H9 (cell line): ENCODE measurements around the gene CHRNA4. TPM values are rescaled to one million over a fixed set of nuclear protein-coding genes. Genes with fewer than 3 reads are reported as not detected.

Experiments
- DNase-seq: peaks from one replicate; pipeline ENCODE4 v3.0.0-alpha.2; 2017
- H2AFZ ChIP-seq: one replicate; pipeline ENCODE4 v1.6.1; 2013; ENCODE audit warnings: mild to moderate bottlenecking, low read length, control low read depth, moderate library complexity
- H2AK5ac ChIP-seq: 2 replicates; pipeline ENCODE4 v1.6.1; 2013; ENCODE audit warnings: low read length, control low read depth, mixed read lengths; ENCODE audit not compliant: insufficient read length
- H2BK120ac ChIP-seq: one replicate; pipeline ENCODE4 v1.6.1; 2013; ENCODE audit warnings: low read depth, mild to moderate bottlenecking, low read length, control low read depth, inconsistent platforms; ENCODE audit not compliant: poor library complexity, severe bottlenecking
- H2BK12ac ChIP-seq: 2 replicates; pipeline ENCODE4 v1.6.1; 2013; ENCODE audit warnings: low read length, control low read depth, mixed read lengths, low read depth; ENCODE audit not compliant: insufficient read length
- H2BK15ac ChIP-seq: 2 replicates; pipeline ENCODE4 v1.6.1; 2013; ENCODE audit warnings: low read depth, low read length, control low read depth
- H2BK20ac ChIP-seq: one replicate; pipeline ENCODE4 v1.6.1; 2013; ENCODE audit warnings: low read depth, mild to moderate bottlenecking, low read length, control low read depth, inconsistent platforms; ENCODE audit not compliant: poor library complexity, severe bottlenecking
- H2BK5ac ChIP-seq: 2 replicates; pipeline ENCODE4 v1.6.1; 2013; ENCODE audit warnings: low read length, control low read depth, mixed read lengths; ENCODE audit not compliant: insufficient read length
- H3K14ac ChIP-seq: 2 replicates; pipeline ENCODE4 v1.6.1; 2013; ENCODE audit warnings: low read length, control low read depth; ENCODE audit not compliant: insufficient read depth
- H3K18ac ChIP-seq: 2 replicates; pipeline ENCODE4 v1.6.1; 2013; ENCODE audit warnings: low read depth, mild to moderate bottlenecking, mixed read lengths, low read length, control low read depth; ENCODE audit not compliant: insufficient read length
- H3K23ac ChIP-seq: 2 replicates; pipeline ENCODE4 v1.6.1; 2013; ENCODE audit warnings: low read length, control low read depth, mixed read lengths, low read depth; ENCODE audit not compliant: insufficient read length
- H3K23me2 ChIP-seq: 2 replicates; pipeline ENCODE4 v1.6.1; 2013; ENCODE audit warnings: low read depth, mild to moderate bottlenecking, mixed read lengths, low read length, control low read depth; ENCODE audit not compliant: insufficient read length, poor library complexity, severe bottlenecking
- H3K27ac ChIP-seq: 2 replicates; pipeline ENCODE4 v1.5.1; 2013; ENCODE audit warnings: low read length, control low read depth, mixed read lengths, low read depth; ENCODE audit not compliant: insufficient read length
- H3K27me3 ChIP-seq: 2 replicates; pipeline ENCODE4 v1.6.1; 2013; ENCODE audit warnings: low read length, control low read depth, inconsistent platforms; ENCODE audit not compliant: insufficient read depth
- H3K4ac ChIP-seq: 2 replicates; pipeline ENCODE4 v1.6.1; 2013; ENCODE audit warnings: low read depth, mild to moderate bottlenecking, control low read depth, inconsistent platforms, low read length, moderate library complexity
- H3K4me1 ChIP-seq: 2 replicates; pipeline ENCODE4 v1.6.1; 2013; ENCODE audit warnings: low read length, control low read depth, inconsistent platforms; ENCODE audit not compliant: insufficient read depth
- H3K4me2 ChIP-seq: 2 replicates; pipeline ENCODE4 v1.6.1; 2013; ENCODE audit warnings: low read length, control low read depth, mixed read lengths; ENCODE audit not compliant: insufficient read length, insufficient read depth
- H3K56ac ChIP-seq: 2 replicates; pipeline ENCODE4 v1.6.1; 2013; ENCODE audit warnings: low read depth, mild to moderate bottlenecking, mixed read lengths, low read length, control low read depth; ENCODE audit not compliant: insufficient read length
- H3K79me1 ChIP-seq: 2 replicates; pipeline ENCODE4 v1.6.1; 2013; ENCODE audit warnings: low read depth, mild to moderate bottlenecking, moderate library complexity, low read length, control low read depth, inconsistent platforms; ENCODE audit not compliant: insufficient read depth, poor library complexity, severe bottlenecking
- H3K79me2 ChIP-seq: 2 replicates; pipeline ENCODE4 v1.6.1; 2013; ENCODE audit warnings: low read length, control low read depth, inconsistent platforms; ENCODE audit not compliant: insufficient read depth
- H3K9ac ChIP-seq: 2 replicates; pipeline ENCODE4 v1.6.1; 2013; ENCODE audit warnings: low read length, control low read depth, mixed read lengths; ENCODE audit not compliant: insufficient read length; ENCODE audit errors: extremely low read depth
- H3K9me3 ChIP-seq: one replicate; pipeline ENCODE4 v1.6.1; 2013; ENCODE audit warnings: low read depth, low read length, inconsistent platforms; ENCODE audit not compliant: control insufficient read depth
- H3T11ph ChIP-seq: one replicate; pipeline ENCODE4 v1.6.1; 2013; ENCODE audit warnings: mild to moderate bottlenecking, low read length, control low read depth, inconsistent platforms
- H4K20me1 ChIP-seq: one replicate; pipeline ENCODE4 v1.6.1; 2013; ENCODE audit not compliant: control insufficient read depth, insufficient read length, insufficient read depth
- H4K5ac ChIP-seq: 2 replicates; pipeline ENCODE4 v1.6.1; 2013; ENCODE audit warnings: low read depth, mild to moderate bottlenecking, mixed read lengths, low read length, control low read depth; ENCODE audit not compliant: insufficient read length
- H4K8ac ChIP-seq: replicated peaks from 2 replicates; pipeline ENCODE4 v1.6.1; 2013; ENCODE audit warnings: low read length, control low read depth, mixed read lengths, low read depth; ENCODE audit not compliant: insufficient read length
- H4K91ac ChIP-seq: 2 replicates; pipeline ENCODE4 v1.6.1; 2013; ENCODE audit warnings: low read depth, mild to moderate bottlenecking, moderate library complexity, mixed read lengths, low read length, control low read depth; ENCODE audit not compliant: insufficient read length
- H3K27ac Mint-ChIP-seq, 3 experiments: 2 replicates in 2 of 3; 3 replicates in 1 of 3; pipeline ENCODE4 v1.8.0; 2020 to 2021; ENCODE audit warnings: mixed read lengths in 3 of 3, mild to moderate bottlenecking in 1 of 3, moderate library complexity in 1 of 3
- H3K27me3 Mint-ChIP-seq: 2 replicates; pipeline ENCODE4 v1.8.0; 2021; ENCODE audit warnings: low read depth, mild to moderate bottlenecking, moderate library complexity, mixed read lengths
- H3K36me3 Mint-ChIP-seq, 3 experiments: 2 replicates in 2 of 3; 3 replicates in 1 of 3; pipeline ENCODE4 v1.8.0; 2020 to 2021; ENCODE audit warnings: low read depth in 3 of 3, mixed read lengths in 3 of 3; ENCODE audit not compliant: insufficient read depth in 1 of 3
- H3K4me1 Mint-ChIP-seq, 2 experiments: 2 replicates each; pipeline ENCODE4 v1.8.0; 2020; ENCODE audit warnings: mixed read lengths in 2 of 2
- H3K4me3 Mint-ChIP-seq, 2 experiments: 2 replicates in 1 of 2; 3 replicates in 1 of 2; pipeline ENCODE4 v1.8.0; 2020 to 2021; ENCODE audit warnings: mild to moderate bottlenecking in 2 of 2, mixed read lengths in 2 of 2, moderate library complexity in 1 of 2
- H3K9me3 Mint-ChIP-seq, 2 experiments: 2 replicates in 1 of 2; 3 replicates in 1 of 2; pipeline ENCODE4 v1.8.0; 2020; ENCODE audit warnings: mild to moderate bottlenecking in 2 of 2, mixed read lengths in 2 of 2, moderate library complexity in 1 of 2
- CTCF ChIP-seq: fragments of 200-600 bp; sonication (generic); conservative IDR thresholded peaks from 3 replicates; pipeline ENCODE4 v1.8.0; 2021; ENCODE audit warnings: antibody characterized with exemption, mild to moderate bottlenecking
- WGBS: extraction: QIAGEN DNeasy Blood & Tissue Kit; methylation state at CpG from one replicate; pipeline ENCODE4 v1.1.7; 2013; ENCODE audit warnings: missing lambda C conversion rate, low lambda C conversion rate, mixed read lengths; ENCODE audit not compliant: insufficient read length; ENCODE audit errors: extremely low coverage; 5-methylcytosine and 5-hydroxymethylcytosine counted together
- total RNA-seq: library from RNA; stranded (reverse); gene quantifications from 2 replicates; pipeline ENCODE4 v1.2.1, GENCODE V29; 2021

Gene CHRNA4
- total RNA-seq, 1 experiment from 2014 or later = 2.5 TPM

GRCh38 chr20:63314566-63315239 lies 46.4 kb downstream of the CHRNA4 start:
- Histone ChIP-seq H3K56ac (no peak overlapping the region), H4K20me1 (no peaks in the 10 kb centered on the region), H3K4me2 (no peak overlapping the region), H3K79me1 (no peaks in the 10 kb centered on the region), H3T11ph (no peak overlapping the region), H3K27ac (no peak overlapping the region), H4K5ac (no peak overlapping the region), H2BK20ac (no peak overlapping the region), H3K4ac (no peak overlapping the region), H3K9ac (no peak overlapping the region), H3K27me3 (no peaks in the 10 kb centered on the region), H3K23ac (no peak overlapping the region), H2BK5ac (no peak overlapping the region), H3K79me2 (no peaks in the 10 kb centered on the region), H2BK120ac (no peak overlapping the region), H4K8ac (no peak overlapping the region), H3K4me1 (no peaks in the 10 kb centered on the region), H2AK5ac (no peak overlapping the region), H3K23me2 (no peaks in the 10 kb centered on the region), H2AFZ (no peak overlapping the region), H2BK15ac (no peak overlapping the region), H3K9me3 (no peaks in the 10 kb centered on the region), H4K91ac (no peak overlapping the region), H3K14ac (no peak overlapping the region), H3K18ac (no peak overlapping the region), H2BK12ac (no peak overlapping the region)
- WGBS = no CpG with 5 or more reads among the region's 21 CpGs
- Mint-ChIP-seq H3K27me3 (no peaks in the 10 kb centered on the region; the same call in 1 of the 2 replicates), H3K4me1 (peaks cover 2% of the 10 kb centered on the region in 2 experiments; a peak in 3 of 4 replicates), H3K27ac (no peak overlapping the region), H3K9me3 (no peaks in the 10 kb centered on the region), H3K36me3 (no peaks in the 10 kb centered on the region), H3K4me3 (no peak overlapping the region)
- no peak for DNase-seq
- no peak for TF ChIP-seq CTCF
